HepG2 (cell line): ENCODE data around the gene SBNO2. TPM values are rescaled to one million over a fixed set of nuclear protein-coding genes. Genes with fewer than 3 reads are reported as not detected.
A peak's percentile ranks its signal among the peaks of the same experiment; 100 is the strongest.

Experiments used
- ATF7 ChIP-seq, 2 experiments: fragments of 450-650 bp in 1 of 2; sonication (generic) in 1 of 2; formaldehyde crosslinking in 1 of 2; IDR thresholded peaks; 2 replicates each; pipeline versions ENCODE4 v1.4.0 to v1.6.1; 2016 to 2020; ENCODE audit warnings: antibody characterized with exemption in 1 of 2, mild to moderate bottlenecking in 1 of 2, missing genetic modification reagents in 1 of 2
- NCOA5 ChIP-seq: sonication (generic); formaldehyde crosslinking; IDR thresholded peaks from 2 replicates; pipeline ENCODE4 v1.4.0; 2020; ENCODE audit warnings: missing genetic modification reagents
- PAWR ChIP-seq: sonication (generic); formaldehyde crosslinking; IDR thresholded peaks from 2 replicates; pipeline ENCODE4 v1.4.0; 2020; ENCODE audit warnings: missing genetic modification reagents, mild to moderate bottlenecking, borderline replicate concordance
- PRMT3 ChIP-seq: sonication (generic); formaldehyde crosslinking; IDR thresholded peaks from 2 replicates; pipeline ENCODE4 v1.8.1; 2022; ENCODE audit warnings: low read depth, mild to moderate bottlenecking, moderate library complexity, missing genetic modification reagents, borderline replicate concordance
- SALL2 ChIP-seq: sonication (generic); formaldehyde crosslinking; IDR thresholded peaks from 2 replicates; pipeline ENCODE4 v1.8.1; 2023; ENCODE audit warnings: mild to moderate bottlenecking, missing genetic modification reagents, inconsistent platforms
- SMARCE1 ChIP-seq: fragments of 450-650 bp; IDR thresholded peaks from 2 replicates; pipeline ENCODE4 v1.6.1; 2017; ENCODE audit warnings: borderline replicate concordance
- SP140L ChIP-seq: sonication (generic); formaldehyde crosslinking; IDR thresholded peaks from 2 replicates; pipeline ENCODE4 v1.4.0; 2020; ENCODE audit warnings: missing genetic modification reagents, borderline replicate concordance
- SP2 ChIP-seq: sonication (generic); formaldehyde crosslinking; IDR thresholded peaks from 2 replicates; pipeline ENCODE4 v1.5.1; 2020; ENCODE audit warnings: mild to moderate bottlenecking, missing genetic modification reagents
- SP4 ChIP-seq: sonication (generic); formaldehyde crosslinking; IDR thresholded peaks from 2 replicates; pipeline ENCODE4 v1.8.1; 2023; ENCODE audit warnings: mild to moderate bottlenecking, missing genetic modification reagents
- USF2 ChIP-seq, 2 experiments: sonication (generic) in 1 of 2; formaldehyde crosslinking in 1 of 2; IDR thresholded peaks; 2 replicates each; pipeline versions ENCODE4 v1.5.1 to v1.6.1; 2011 to 2020; ENCODE audit warnings: borderline replicate concordance in 1 of 2, low read depth in 1 of 2, low read length in 1 of 2, mild to moderate bottlenecking in 1 of 2, missing genetic modification reagents in 1 of 2, moderate library complexity in 1 of 2
- ZBTB8A ChIP-seq: sonication (generic); formaldehyde crosslinking; IDR thresholded peaks from 2 replicates; pipeline ENCODE4 v1.4.0; 2020; ENCODE audit warnings: mild to moderate bottlenecking, low read depth, missing genetic modification reagents, borderline replicate concordance
- ZFP41 ChIP-seq: sonication (generic); formaldehyde crosslinking; IDR thresholded peaks from 2 replicates; pipeline ENCODE4 v1.4.0; 2020; ENCODE audit warnings: mild to moderate bottlenecking, missing genetic modification reagents, borderline replicate concordance
- ZMYM4 ChIP-seq: sonication (generic); formaldehyde crosslinking; IDR thresholded peaks from 2 replicates; pipeline ENCODE4 v1.8.1; 2023; ENCODE audit warnings: mild to moderate bottlenecking, missing genetic modification reagents
- ZNF17 ChIP-seq: sonication (generic); formaldehyde crosslinking; IDR thresholded peaks from 2 replicates; pipeline ENCODE4 v1.5.0; 2020; ENCODE audit warnings: mild to moderate bottlenecking, missing genetic modification reagents
- ZNF326 ChIP-seq: sonication (generic); formaldehyde crosslinking; IDR thresholded peaks from 2 replicates; pipeline ENCODE4 v1.4.0; 2020; ENCODE audit warnings: missing genetic modification reagents, borderline replicate concordance
- ZNF496 ChIP-seq: sonication (generic); formaldehyde crosslinking; IDR thresholded peaks from 2 replicates; pipeline ENCODE4 v1.8.1; 2023; ENCODE audit warnings: mild to moderate bottlenecking, moderate library complexity, missing genetic modification reagents; ENCODE audit not compliant: insufficient replicate concordance
- ZNF572 ChIP-seq: sonication (generic); formaldehyde crosslinking; IDR thresholded peaks from 2 replicates; pipeline ENCODE4 v1.5.1; 2020; ENCODE audit warnings: mild to moderate bottlenecking, missing genetic modification reagents
- ZNF589 ChIP-seq: sonication (generic); formaldehyde crosslinking; conservative IDR thresholded peaks from 2 replicates; pipeline ENCODE4 v1.8.0; 2022; ENCODE audit warnings: mild to moderate bottlenecking, moderate library complexity, missing genetic modification reagents
- ZNF670 ChIP-seq: sonication (generic); formaldehyde crosslinking; IDR thresholded peaks from 2 replicates; pipeline ENCODE4 v1.8.0; 2022; ENCODE audit warnings: mild to moderate bottlenecking, missing genetic modification reagents, borderline replicate concordance
- ZNF781 ChIP-seq: sonication (generic); formaldehyde crosslinking; IDR thresholded peaks from 2 replicates; pipeline ENCODE4 v1.5.1; 2020; ENCODE audit warnings: borderline replicate concordance, mild to moderate bottlenecking, missing genetic modification reagents; ENCODE audit errors: not compliant biosample characterization
- ZSCAN9 ChIP-seq: IDR thresholded peaks from 2 replicates; pipeline ENCODE4 v1.6.1; 2016; ENCODE audit warnings: borderline replicate concordance
- polyA plus RNA-seq, 8 experiments: library from polyadenylated mRNA; depleted of rRNA in 3 of 8; stranded (reverse) in 7 of 8; unstranded in 1 of 8; fragments of >200 nt; fragmentation: Illumina TruSeq in 4 of 8; extraction: Trizol in 4 of 8; gene quantifications; 2 replicates each; pipeline versions ENCODE4 v1.2.1 to v1.2.3, GENCODE V29; 2011 to 2016; ENCODE audit warnings: low read depth in 4 of 8, missing spikeins in 1 of 8, mixed read lengths in 1 of 8; ENCODE audit not compliant: insufficient read depth in 1 of 8
- total RNA-seq, 5 experiments: library from RNA; depleted of rRNA; stranded (reverse); fragments of >200 nt; fragmentation: Illumina TruSeq; extraction: Trizol; gene quantifications; 2 replicates each; pipeline ENCODE4 v1.2.3, GENCODE V29; 2016; ENCODE audit warnings: low read depth in 1 of 5
- TF ChIP-seq, protein P1 (sequence below): IDR thresholded peaks from 2 replicates; pipeline ENCODE4 v1.6.1; 2012; ENCODE audit warnings: inconsistent platforms
- TF ChIP-seq, protein P2 (sequence below): sonication (generic); formaldehyde crosslinking; conservative IDR thresholded peaks from 2 replicates; pipeline ENCODE4 v1.4.0; 2020; ENCODE audit warnings: missing genetic modification reagents
- TF ChIP-seq, protein P3 (sequence below): sonication (generic); formaldehyde crosslinking; IDR thresholded peaks from 2 replicates; pipeline ENCODE4 v1.4.0; 2020; ENCODE audit warnings: missing genetic modification reagents

The SBNO2 gene
- total and polyA plus RNA-seq, 2 of the 13 experiments (the other 11 are each of a cell fraction or from before 2014, with no cell fraction given), result 8.6 to 10.4 TPM

- TF ChIP-seq, protein P1, sequence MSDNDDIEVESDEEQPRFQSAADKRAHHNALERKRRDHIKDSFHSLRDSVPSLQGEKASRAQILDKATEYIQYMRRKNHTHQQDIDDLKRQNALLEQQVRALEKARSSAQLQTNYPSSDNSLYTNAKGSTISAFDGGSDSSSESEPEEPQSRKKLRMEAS, result peak; percentile 63
- no peak for TF ChIP-seq ZBTB8A (CRISPR knock-in tag)
- TF ChIP-seq NCOA5 (CRISPR knock-in tag), result no peak
- no peak for TF ChIP-seq ZNF670 (CRISPR knock-in tag)
- no peak for TF ChIP-seq SP140L (CRISPR knock-in tag)
- TF ChIP-seq SALL2 (CRISPR knock-in tag), result no peak
- no peak for TF ChIP-seq PAWR
- no peak for TF ChIP-seq PRMT3 (CRISPR knock-in tag)
- no peak for TF ChIP-seq ZNF17 (CRISPR knock-in tag)
- TF ChIP-seq USF2 (IDR thresholded peaks at IDR 0.05; ENCODE audit: low read depth, low read length), result no peak
- TF ChIP-seq USF2 (CRISPR knock-in tag; IDR thresholded peaks at IDR 0.05; ENCODE audit: borderline replicate concordance), result no peak
- TF ChIP-seq ZMYM4 (CRISPR knock-in tag), result no peak
- TF ChIP-seq ZNF326 (CRISPR knock-in tag), result no peak
- TF ChIP-seq SP2 (CRISPR knock-in tag), result 0 out of 2 replicates have a peak, but pooled peaks have one; percentile 1
- no peak for TF ChIP-seq SMARCE1
- no peak for TF ChIP-seq ZNF496
- peak; percentile 78 for TF ChIP-seq SP4
- 0 out of 2 replicates have a peak, but pooled peaks have one; percentile 14 for TF ChIP-seq ZFP41 (CRISPR knock-in tag)
- no peak for TF ChIP-seq ZSCAN9 (CRISPR knock-in tag)
- TF ChIP-seq ZNF781 (CRISPR knock-in tag), result no peak
- TF ChIP-seq ZNF589 (CRISPR knock-in tag), result no peak
- no peak for TF ChIP-seq ATF7 (IDR thresholded peaks at IDR 0.05)
- peak; percentile 64; the same call in 1 of the 2 replicates for TF ChIP-seq ATF7 (CRISPR knock-in tag; IDR thresholded peaks at IDR 0.05)
- TF ChIP-seq, protein P2, sequence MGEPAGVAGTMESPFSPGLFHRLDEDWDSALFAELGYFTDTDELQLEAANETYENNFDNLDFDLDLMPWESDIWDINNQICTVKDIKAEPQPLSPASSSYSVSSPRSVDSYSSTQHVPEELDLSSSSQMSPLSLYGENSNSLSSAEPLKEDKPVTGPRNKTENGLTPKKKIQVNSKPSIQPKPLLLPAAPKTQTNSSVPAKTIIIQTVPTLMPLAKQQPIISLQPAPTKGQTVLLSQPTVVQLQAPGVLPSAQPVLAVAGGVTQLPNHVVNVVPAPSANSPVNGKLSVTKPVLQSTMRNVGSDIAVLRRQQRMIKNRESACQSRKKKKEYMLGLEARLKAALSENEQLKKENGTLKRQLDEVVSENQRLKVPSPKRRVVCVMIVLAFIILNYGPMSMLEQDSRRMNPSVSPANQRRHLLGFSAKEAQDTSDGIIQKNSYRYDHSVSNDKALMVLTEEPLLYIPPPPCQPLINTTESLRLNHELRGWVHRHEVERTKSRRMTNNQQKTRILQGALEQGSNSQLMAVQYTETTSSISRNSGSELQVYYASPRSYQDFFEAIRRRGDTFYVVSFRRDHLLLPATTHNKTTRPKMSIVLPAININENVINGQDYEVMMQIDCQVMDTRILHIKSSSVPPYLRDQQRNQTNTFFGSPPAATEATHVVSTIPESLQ, result no peak
- TF ChIP-seq, protein P3, sequence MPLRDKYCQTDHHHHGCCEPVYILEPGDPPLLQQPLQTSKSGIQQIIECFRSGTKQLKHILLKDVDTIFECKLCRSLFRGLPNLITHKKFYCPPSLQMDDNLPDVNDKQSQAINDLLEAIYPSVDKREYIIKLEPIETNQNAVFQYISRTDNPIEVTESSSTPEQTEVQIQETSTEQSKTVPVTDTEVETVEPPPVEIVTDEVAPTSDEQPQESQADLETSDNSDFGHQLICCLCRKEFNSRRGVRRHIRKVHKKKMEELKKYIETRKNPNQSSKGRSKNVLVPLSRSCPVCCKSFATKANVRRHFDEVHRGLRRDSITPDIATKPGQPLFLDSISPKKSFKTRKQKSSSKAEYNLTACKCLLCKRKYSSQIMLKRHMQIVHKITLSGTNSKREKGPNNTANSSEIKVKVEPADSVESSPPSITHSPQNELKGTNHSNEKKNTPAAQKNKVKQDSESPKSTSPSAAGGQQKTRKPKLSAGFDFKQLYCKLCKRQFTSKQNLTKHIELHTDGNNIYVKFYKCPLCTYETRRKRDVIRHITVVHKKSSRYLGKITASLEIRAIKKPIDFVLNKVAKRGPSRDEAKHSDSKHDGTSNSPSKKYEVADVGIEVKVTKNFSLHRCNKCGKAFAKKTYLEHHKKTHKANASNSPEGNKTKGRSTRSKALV (CRISPR knock-in tag), result no peak
- 0 out of 2 replicates have a peak, but pooled peaks have one; percentile 9 for TF ChIP-seq ZNF572 (CRISPR knock-in tag)
Observed at GRCh38 chr19:1065606-1066109, 108.4 kb downstream of the SBNO2 start (continued).
